ENCODE measurements around the gene GPR4. TPM values are rescaled to one million over a fixed set of nuclear protein-coding genes. Genes with fewer than 3 reads are reported as not detected.

The GPR4 gene
- total RNA-seq, 1 experiment from 2014 or later = 0.07 TPM

GRCh38 chr19:45556835-45557234, 45.2 kb downstream of the GPR4 start:
- no CpG with 5 or more reads among the region's 5 CpGs for WGBS (ENCODE audit: extremely low coverage, insufficient read length, low lambda C conversion rate)
- H4K8ac ChIP-seq (replicated peaks; ENCODE audit: insufficient read length, low read depth, low read length) = no peak overlapping the region
- no peak for DNase-seq
- no peak overlapping the region for H4K5ac ChIP-seq (ENCODE audit: insufficient read length, low read depth, low read length)
- H3K56ac ChIP-seq (ENCODE audit: insufficient read length, low read depth, low read length) = no peak overlapping the region
- H2BK5ac ChIP-seq (ENCODE audit: insufficient read length, low read length) = no peak overlapping the region
- H2BK15ac ChIP-seq (ENCODE audit: low read depth, low read length) = no peak overlapping the region
- Mint-ChIP-seq H3K4me3 (no peak overlapping the region), H3K27me3 (ENCODE audit: low read depth) (no peaks in the 10 kb centered on the region; the same call in 1 of the 2 replicates), H3K9me3 (no peaks in the 10 kb centered on the region), H3K4me1 (peaks cover 18% of the 10 kb centered on the region in 2 experiments), H3K36me3 (ENCODE audit: insufficient read depth in 1 of 3, low read depth in 3 of 3) (peaks cover 0 to 6% (median 0%) of the 10 kb centered on the region in 3 experiments; a peak in 3 of 7 replicates), H3K27ac (peak overlapping the region in 1 of 3 experiments; percentile 73; a peak in 1 of 7 replicates)
- H2BK120ac ChIP-seq (ENCODE audit: low read depth, low read length, poor library complexity, severe bottlenecking) = no peak overlapping the region
- H3K79me1 ChIP-seq (ENCODE audit: insufficient read depth, low read depth, low read length, poor library complexity, severe bottlenecking) = no peaks in the 10 kb centered on the region
- no peak overlapping the region for H2BK12ac ChIP-seq (ENCODE audit: insufficient read length, low read depth, low read length)
- H3K9me3 ChIP-seq (ENCODE audit: control insufficient read depth, low read depth, low read length) = no peaks in the 10 kb centered on the region
- H4K91ac ChIP-seq (ENCODE audit: insufficient read length, low read depth, low read length) = no peak overlapping the region
- H3K27me3 ChIP-seq (ENCODE audit: insufficient read depth, low read length) = no peaks in the 10 kb centered on the region
- H4K20me1 ChIP-seq (ENCODE audit: control insufficient read depth, insufficient read depth, insufficient read length) = no peaks in the 10 kb centered on the region
- H2AK5ac ChIP-seq (ENCODE audit: insufficient read length, low read length) = no peak overlapping the region
- H3K4me1 ChIP-seq (ENCODE audit: insufficient read depth, low read length) = no peaks in the 10 kb centered on the region
- H3K4me2 ChIP-seq (ENCODE audit: insufficient read depth, insufficient read length, low read length) = no peak overlapping the region
- no peak overlapping the region for H3K9ac ChIP-seq (ENCODE audit: extremely low read depth, insufficient read length, low read length)
- H3K4ac ChIP-seq (ENCODE audit: low read depth, low read length) = no peak overlapping the region
- H3K27ac ChIP-seq (ENCODE audit: insufficient read length, low read depth, low read length) = no peak overlapping the region
- H2AFZ ChIP-seq (ENCODE audit: low read length) = no peak overlapping the region
- no peak overlapping the region for H3K18ac ChIP-seq (ENCODE audit: insufficient read length, low read depth, low read length)
- 0 out of 2 replicates have a peak, but pooled peaks cover 2% of the 10 kb centered on the region for H3K79me2 ChIP-seq (ENCODE audit: insufficient read depth, low read length)
- no peak overlapping the region for H3K14ac ChIP-seq (ENCODE audit: insufficient read depth, low read length)
- H3K23ac ChIP-seq (ENCODE audit: insufficient read length, low read depth, low read length) = no peak overlapping the region
- no peaks in the 10 kb centered on the region for H3K23me2 ChIP-seq (ENCODE audit: insufficient read length, low read depth, low read length, poor library complexity, severe bottlenecking)
- H2BK20ac ChIP-seq (ENCODE audit: low read depth, low read length, poor library complexity, severe bottlenecking) = no peak overlapping the region
- TF ChIP-seq CTCF (conservative IDR thresholded peaks at IDR 0.05) = no peak
- H3T11ph ChIP-seq (ENCODE audit: low read length) = no peak overlapping the region
